Stimulated activated CD4-positive, alpha-beta T cell treated with anti-CD3 and anti-CD28 coated beads, Interleukin-4, amount 100 ng/mL, for 1 hour (primary cell): Measurements from ENCODE around the gene DIDO1.
"Not testable (repeated sequence)": the region's sequence is repeated elsewhere in the genome, so short reads cannot be mapped to it uniquely, and the experiment has no call there.

ENCODE experiments used
- DNase-seq: peaks from one replicate; pipeline ENCODE4 v3.0.0-alpha.2; 2020

Gene DIDO1

DNA sequence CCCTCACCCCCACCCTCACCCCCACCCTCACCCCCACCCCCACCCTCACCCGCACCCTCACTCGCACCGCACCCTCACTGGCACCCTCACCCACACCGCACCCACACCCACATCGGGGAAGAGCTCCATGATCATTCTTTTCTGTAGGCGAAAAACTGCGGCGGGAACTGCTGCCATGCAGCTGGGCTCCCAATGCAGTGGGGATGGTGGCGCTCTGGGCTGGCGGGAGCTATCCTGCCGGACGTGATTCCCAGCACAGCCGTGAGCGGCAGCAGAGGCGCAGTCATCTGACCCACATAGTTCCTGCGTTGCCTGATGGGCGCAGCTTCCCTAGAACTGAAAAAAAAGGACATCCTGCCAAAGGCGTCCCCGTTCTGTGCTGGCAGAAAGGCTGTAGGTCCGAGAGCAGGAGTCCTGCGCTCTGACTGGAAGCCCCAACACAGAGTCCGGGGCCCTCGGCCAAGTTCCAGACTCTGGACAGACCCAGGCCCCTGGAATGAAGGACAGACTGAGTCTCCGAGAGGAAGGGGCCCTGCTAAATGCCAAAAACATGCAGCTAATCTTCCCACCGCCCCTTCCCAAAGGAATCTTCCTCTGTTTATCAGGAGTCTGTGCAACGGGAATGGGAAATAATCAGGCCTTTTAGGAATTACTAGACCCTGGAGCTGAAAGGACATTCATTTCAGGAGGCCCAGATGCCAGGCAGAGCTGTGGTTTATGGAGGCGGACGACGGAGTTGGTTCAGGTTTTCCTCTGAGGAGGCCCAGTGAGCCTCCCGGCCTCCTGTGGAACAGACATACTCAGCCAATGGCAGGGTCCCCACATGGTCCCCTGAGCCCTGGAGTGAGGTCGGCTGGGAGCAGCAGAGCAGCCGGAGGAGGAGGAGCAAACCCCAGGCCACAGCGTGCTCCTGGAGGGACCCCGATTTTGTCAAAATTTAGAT, 50.6 kb downstream of the DIDO1 start:
- DNase-seq = no peak

DNA sequence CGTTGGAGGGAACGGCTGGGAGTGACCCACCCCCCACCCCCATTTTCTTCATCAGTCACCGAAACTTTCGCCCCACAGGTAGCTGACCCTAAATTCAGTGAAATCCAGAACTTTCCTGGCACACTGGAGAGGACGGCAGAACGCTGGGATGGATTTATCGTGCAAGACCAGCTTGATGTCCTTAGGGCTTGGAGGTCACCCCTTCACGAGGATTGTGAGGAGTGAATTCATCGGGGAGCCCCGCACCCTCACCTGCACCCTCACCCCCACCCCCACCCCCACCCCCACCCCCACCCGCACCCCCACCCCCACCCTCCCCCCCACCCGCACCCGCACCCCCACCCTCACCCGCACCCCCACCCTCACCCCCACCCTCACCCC, 51.4 kb downstream of the DIDO1 start:
- DNase-seq = no peak

DNA sequence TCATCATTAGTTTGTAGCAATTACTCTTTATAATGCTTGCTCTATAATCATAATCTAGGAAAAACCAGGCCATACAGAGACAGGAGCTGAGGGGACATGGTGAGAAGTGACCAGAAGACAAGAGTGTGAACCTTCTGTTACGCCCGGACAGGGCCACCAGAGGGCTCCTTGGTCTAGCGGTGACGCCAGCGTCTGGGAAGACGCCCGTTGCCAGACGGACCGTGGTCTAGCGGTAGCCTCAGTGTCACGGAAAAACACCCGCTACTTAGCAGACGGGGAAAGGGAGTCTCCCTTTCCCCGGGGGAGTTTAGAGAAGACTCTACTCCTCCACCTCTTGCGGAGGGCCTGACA, 52.6 kb downstream of the DIDO1 start:
- not testable (repeated sequence) for DNase-seq

DNA sequence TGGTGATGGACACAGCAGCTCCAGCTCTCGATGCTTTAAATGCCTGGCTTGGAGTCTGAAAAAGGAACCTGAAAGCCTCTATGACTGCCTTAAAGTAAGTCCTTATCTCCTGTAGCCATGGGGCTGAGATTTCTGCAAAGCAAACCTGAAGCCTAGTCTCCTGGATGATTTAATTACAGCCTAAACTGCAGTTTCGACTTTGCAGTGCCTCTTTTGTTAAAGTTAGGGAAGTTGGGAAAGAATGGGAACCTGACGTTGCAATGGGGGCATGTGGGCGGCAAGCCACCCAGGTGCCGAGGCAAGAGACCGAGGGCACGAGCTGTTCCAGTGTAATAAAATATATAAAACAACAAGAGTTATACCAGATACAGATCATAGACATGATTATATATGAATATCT, 53.0 kb downstream of the DIDO1 start:
- no peak for DNase-seq

DNA sequence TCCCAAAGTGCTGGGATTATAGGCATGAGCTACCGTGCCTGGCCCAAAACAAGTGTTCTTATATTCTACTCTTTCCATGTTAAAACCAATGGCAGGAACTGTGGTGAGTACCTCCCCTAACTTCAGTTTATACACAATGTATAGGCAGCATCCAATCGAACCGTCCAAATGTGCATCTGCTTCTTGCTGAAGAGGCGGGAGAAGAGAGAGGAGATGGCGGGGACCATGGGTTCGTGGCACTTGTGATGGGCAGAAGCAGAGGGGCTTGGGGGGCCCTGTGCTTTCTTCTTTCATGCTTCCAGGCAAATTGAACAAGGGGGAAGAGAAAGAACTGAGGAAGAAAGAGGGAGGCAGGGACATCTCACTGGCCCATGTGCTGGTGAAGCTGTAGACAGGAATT, 53.4 kb downstream of the DIDO1 start:
- DNase-seq = no peak

DNA sequence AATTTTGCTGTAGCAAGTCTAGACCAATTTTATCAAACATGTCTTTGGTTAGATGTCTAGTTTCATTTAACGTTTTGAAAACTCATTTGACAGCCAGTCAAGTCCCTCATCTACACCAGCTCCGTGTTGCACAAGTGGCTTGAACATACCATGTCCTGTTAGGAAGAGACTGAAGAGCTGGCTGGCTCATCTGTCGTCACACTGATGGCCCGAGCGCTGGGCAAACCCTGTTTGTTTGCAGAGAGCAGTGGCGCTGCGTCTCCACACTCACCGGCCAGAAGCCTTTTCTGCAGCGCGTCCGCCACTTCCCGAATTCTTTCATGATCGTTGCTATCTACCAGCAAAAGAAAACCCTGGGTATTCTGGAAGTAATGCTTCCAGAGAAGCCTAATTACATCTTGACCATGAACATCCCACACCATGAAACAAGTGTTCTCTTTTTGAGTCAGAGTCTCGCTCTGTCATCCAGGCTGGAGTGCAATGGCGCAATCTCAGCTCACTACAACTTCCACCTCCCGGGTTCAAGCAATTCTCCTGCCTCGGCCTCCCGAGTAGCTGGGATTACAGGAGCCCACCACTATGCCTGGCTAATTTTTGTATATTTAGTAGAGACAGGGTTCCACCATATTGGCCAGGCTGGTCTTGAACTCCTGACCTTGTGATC, 54.0 kb downstream of the DIDO1 start:
- DNase-seq = no peak

DNA sequence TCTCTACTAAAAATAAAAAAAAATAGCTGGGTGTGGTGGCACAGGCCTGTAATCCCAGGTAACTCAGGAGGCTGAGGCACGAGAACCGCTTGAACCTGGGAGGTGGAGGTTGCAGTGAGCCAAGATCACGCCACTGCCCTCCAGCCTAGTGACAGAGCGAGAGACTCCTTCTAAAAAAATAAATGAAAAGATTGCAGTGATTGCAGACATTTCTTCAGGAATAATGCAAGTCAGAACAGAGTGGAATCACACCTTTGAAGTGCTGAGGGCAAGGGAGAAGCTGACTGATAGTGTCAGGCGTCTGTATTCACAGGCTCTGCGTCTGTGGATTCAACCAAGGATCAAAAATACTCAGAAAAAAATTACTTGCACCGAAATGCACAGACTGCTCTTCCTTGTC, 62.1 kb downstream of the DIDO1 start:
- no peak for DNase-seq

DNA sequence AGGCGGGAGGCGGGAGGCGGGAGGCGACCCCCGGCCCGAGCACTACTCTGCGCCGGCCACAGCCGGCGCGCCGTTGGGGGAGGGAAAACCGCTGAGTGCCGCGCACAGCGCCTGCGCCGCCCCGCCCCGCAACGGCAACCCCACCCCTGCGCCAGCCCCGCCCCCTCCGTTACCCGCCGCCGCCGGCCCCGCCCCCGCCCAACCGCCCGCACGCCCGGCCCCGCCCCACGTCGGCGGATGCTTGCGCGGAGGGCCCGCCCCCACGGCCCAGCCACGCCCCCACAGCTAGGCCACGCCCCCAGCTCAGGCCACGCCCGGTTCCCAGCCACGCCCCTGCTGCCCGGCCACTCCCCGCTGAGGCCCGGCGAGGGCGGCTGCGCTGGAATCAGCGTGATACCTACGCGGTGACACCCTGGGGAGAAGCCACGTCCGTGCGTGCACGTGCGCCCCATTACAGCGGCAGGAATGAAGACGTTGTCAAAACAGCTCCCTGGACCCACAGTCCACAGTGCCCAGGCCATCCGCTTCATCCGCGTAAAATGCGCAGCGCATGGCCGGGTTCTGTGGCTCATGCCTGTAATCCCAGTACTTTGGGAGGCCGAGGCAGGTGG, 64.5 kb downstream of the DIDO1 start, which contains the start of gene TCFL5:
Gene TCFL5 (minus strand): TSS at position 97 of the 611 bp plus-strand sequence. CDS start 152 bp downstream, outside the sequence.
- DNase-seq = peak; percentile 91

DNA sequence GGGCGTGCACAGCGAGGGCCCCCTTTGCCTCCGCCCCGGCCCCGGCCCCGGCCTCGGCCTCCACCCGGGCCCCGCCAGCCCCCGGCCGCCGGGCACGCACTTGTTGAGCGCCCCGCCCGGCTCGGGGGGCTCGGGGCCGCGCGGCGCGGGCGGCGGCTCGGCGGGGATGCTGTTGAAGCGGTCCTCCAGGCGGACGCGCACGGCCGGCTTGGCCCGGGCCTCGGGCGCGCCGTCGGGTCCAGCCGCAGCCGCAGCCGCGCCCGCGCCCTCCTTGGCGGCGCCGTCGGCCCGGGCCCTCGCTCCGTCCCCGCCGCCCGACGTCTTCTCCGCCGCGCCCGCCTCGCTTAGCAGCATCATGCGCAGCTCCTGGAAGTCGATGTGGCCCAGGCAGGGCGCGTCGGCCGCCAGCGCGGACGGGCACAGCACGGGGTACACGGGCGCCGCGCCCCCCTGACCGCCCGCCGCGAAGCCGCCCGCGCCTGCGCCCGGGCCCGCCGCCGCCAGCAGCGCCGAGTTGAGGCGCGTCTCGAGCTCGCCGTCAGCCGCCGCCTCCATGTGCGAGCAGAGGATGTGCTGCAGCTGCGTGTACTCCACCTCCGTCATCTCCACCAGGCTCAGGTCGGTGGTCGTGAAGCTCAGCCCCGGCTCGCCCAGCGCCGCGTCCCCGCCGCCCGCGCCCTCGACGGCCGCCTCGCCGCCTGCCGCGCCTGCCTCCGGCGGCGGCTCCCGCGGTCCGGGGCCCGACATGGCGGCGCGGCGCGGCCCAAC, 65.2 kb downstream of the DIDO1 start:
- peak; percentile 43 for DNase-seq

DNA sequence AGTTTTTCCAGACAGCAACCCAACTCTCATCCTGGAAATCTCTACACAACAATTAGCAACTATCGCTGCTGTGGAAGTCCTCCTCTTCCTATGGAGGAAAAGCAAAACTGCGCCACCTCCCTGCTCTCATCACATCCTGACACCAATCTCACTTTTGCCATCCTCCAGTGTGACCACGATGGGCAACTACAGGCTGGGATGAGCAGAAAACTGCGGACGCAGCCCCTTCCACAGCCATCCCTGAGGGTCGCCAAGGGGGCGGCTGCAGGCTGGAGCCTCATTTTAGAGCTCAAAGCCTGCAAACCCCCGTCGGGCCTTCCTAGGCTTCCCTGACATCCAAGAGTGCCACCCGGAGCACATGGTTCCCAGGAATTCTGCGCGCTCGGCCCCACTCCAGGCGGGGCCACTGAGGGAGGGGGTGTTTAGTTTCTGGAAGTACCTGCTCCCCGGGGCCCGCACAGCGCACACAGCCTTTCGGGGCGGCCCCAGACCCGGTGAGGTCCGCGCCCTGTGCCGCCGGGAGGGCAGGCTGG, 65.8 kb downstream of the DIDO1 start:
- no peak for DNase-seq

DNA sequence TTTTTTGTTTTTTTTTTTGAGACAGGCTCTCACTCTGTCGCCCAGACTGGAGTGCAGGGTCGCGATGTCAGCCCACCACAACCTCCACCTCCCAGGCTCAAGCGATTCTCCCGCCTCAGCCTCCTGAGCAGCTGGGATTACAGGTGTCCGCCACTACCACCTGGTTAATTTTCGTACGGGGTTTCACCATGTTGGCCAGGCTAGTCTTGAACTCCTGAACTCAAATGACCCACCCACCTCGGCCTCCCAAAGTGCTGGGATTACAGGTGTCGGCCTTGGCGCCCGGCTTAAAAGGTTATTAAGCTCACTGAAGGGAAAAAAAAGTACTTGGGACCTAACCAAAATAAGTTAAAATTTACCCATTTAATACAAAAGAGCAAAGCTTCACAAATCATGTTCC, 66.6 kb downstream of the DIDO1 start:
- no peak for DNase-seq

DNA sequence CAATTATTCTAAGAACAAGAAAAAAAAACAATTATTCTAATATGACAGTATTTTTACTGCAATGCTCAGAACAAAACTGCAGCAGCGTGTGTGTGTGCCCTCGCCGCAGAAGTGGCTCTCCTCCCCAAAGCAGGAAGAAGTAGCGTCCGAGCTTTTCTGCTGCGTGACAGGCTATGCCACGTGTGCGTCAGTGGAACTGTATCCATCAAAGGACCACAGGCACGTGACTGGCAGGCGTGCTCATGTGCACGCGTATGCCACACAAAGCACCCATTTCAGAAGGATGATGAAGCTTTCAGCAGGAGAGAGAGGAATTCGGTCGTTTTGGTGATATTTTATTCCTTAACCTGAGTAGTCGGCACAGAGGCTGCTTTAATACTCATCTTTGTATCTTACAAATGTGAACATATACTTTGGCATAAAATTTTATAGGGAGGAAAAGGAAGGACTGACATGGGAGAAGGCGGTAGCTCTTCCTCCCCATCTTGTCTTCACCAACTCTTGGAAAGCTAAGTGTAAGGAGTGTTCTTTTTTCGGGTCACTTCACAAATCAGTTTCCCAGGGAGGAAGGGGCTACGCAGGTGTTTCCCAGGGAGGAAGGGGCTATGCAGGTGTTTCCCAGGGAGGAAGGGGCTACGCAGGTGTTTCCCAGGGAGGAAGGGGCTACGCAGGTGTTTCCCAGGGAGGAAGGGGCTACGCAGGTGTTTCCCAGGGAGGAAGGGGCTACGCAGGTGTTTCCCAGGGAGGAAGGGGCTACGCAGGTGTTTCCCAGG, 68.1 kb downstream of the DIDO1 start:
- no peak for DNase-seq

DNA sequence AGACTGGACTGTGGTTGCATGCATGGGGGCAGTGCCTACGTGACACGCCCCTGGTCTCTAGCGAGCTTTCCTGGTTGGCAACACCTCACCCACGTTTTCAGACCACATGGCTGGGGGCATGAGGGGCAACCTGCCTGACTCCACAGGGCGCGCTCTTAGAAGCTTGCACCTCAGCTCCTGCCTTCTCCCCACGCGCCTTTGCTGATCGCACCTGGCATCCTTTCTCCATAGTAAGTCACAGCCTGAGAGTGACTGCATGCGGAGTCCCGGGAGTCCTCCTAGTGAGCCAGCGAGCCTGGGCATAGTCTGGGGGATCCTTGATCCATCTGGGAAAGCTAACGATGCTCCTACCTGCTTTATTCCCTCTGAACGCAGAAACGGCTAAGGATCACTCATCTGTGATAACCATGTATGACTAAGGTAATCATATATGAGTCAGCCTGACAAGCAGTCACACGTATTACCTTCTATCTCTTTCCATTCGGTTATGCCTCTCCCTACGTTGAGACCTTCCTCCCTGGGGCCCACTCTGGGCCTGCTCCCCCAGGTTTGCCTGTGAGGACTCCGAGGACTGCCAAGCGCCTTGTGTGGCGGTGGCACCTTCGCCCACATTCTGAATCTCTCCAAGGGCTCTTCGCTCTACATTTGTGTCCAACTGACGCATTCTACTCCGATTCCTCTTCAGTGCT, 69.2 kb downstream of the DIDO1 start:
- no peak for DNase-seq

DNA sequence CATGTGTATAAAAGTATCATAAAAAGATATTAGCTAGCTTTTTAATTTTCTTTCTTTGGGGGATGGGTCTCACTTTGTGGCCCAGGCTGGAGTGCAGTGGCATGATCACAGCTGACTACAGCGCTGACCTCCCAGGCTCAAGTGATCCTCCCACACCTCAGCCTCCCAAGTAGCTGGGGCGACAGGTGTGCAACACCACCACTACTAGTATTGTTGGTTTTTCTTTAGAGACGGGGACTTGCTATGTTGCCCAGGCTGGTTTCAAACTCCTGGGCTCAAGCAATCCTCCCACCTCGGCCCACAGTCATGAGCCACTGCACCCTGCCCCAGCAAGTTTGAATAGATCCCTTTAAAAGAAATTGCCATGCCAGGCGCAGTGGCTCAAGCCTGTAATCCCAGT, 71.2 kb downstream of the DIDO1 start:
- DNase-seq = no peak

DNA sequence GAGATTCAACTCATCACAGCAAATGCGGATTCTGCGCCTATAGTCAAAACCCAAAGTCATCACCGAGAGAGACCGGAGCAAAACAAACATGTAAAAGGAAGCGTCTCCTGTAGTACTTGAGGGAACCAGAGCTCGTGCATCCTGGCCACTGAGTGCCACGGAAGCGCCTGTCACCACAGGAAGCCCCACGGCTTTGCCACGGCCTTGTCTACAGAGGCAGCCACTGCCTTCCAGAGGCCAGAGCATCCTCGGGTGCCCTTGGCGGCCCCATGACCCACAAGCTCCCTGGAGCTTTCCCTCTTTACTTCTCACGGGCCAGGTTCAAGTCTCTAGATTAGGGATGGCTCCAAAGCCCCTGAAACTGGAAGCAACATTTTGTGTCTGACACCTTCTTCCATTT, 72.2 kb downstream of the DIDO1 start:
- DNase-seq = no peak

DNA sequence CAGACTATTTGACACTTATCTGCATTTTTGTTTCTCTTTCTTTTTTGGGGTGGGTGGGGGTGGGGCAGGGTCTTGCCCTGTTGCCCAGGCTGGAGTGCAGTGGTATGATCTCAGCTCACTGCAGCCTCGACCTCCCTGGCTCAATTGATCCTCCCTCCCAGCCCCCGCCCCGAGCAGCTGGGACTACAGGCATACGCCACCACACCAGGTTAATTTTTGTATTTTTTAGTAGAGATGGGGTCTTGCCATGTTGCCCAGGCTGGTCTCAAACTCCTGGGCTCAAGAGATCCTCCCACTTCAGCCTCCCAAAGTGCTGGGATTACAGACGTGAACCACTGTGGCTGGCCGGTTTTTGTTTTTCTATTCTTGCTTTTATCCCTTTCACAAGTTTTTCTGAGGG, 73.0 kb downstream of the DIDO1 start:
- DNase-seq = not testable (repeated sequence)

DNA sequence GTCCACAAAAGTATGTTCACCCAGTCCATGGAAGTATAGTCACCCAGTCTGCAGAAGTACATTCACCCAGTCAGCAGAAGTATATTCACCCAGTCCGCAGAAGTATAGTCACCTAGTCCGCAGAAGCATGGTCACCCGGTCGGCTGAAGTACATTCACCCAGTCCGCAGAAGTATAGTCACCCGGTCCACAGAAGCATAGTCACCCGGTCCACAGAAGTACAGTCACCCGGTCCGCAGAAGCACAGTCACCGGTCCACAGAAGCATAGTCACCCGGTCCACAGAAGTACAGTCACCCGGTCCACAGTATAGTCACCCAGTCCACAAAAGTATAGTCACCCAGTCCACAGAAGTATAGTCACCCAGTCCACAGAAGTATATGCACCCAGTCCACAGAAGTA, 73.5 kb downstream of the DIDO1 start:
- no peak for DNase-seq

DNA sequence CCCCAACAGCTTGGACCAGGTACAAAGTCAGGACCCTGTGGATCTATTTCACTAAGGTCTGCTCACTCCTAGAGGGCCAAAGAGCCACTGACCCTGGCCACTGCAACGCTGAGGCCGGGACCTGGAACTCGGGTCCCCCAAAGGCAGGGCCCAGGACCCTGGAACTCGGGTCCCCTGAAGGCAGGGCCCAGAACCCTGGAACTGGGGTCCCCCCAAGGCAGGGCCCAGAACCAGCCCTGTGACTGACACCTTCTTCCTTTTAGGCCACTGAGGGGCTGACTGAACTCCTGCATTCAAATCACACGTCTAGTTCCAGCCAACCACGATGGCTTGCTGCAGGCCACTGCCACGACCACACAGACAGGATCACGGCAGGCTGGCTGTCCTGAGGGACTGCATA, 74.1 kb downstream of the DIDO1 start:
- DNase-seq = no peak

DNA sequence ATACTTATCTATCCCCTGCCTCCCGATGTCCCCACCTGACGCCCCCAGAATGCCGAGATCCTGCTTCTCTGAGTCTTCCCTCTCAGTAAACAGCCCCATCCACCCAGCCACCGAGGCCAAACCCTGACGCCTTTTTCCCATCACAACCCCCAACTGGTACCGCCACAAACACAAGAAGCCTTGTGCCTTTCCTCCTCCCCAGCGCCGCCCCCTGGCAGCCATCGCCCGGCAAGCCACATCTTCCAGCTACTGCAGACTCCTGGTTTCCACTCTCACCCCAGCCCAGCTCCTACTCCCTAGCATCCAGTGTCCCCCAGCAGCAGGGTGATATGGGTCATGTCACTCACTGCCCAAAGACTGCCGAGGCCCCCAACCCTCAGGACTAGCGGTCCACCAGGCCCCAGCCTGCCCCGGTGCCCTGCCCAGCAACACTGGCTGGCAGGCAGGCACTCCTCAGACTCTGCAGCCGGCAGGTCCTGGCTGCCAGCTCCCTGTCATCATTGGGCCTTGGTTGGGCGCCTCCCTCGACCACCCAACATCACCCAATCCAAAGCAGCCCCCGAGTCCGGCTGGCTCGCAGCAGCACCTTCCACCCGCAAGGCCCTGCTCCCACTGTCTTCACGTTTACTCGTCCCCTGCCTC, 75.9 kb downstream of the DIDO1 start:
- no peak for DNase-seq

DNA sequence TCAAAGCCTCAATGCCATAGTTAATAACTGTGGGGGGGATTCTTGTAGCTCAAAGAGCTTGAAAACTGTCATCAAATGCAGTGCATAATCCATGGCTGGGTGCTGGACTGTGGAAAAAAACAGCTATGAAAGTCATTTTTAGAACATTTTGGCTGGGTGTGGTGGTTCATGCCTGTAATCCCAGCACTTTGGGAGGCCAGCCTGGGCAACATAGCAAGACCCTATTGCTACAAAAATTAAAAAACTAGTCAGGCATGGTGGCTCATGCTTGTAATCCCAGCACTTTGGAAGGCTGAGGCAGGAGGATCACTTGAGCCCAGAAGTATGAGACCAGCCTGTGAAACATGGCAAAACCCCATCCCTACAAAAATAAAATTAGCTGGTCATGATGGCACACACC, 76.9 kb downstream of the DIDO1 start:
- DNase-seq = no peak

DNA sequence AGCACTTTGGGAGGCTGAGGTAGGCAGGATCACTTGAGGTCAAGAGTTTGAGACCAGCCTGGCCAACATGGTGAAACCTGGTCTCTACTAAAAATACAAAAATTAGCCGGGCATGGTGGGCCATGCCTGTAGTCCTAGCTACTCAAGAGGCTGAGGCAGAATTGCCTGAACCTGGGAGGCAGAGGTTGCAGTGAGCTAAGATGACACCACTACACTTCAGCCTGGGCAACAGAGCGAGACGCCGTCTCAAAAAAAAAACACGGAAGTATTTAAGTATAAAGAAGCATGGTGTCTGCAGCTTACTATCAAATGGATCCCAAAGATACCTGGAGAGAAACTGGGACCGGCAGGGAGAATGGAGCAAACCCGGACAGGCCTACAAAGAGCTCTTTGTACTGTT, 77.4 kb downstream of the DIDO1 start:
- not testable (repeated sequence) for DNase-seq
